Endothelial cell (in vitro differentiated cells): ENCODE results near the gene MGST2. TPM values are rescaled to one million over a fixed set of nuclear protein-coding genes. Genes with fewer than 3 reads are reported as not detected.
"Not testable (repeated sequence)": the region's sequence is repeated elsewhere in the genome, so short reads cannot be mapped to it uniquely, and the experiment has no call there.

ENCODE experiments used
- DNase-seq: peaks from one replicate; pipeline ENCODE4 v3.0.0; 2021; ENCODE audit warnings: low spot score
- H3K27ac Mint-ChIP-seq: one replicate; pipeline ENCODE4 v1.8.0; 2021; ENCODE audit warnings: mixed read lengths, inconsistent platforms; ENCODE audit not compliant: unreplicated experiment
- H3K27me3 Mint-ChIP-seq: one replicate; pipeline ENCODE4 v1.8.0; 2021; ENCODE audit warnings: mild to moderate bottlenecking, moderate library complexity, mixed read lengths, inconsistent platforms; ENCODE audit not compliant: unreplicated experiment
- H3K36me3 Mint-ChIP-seq: one replicate; pipeline ENCODE4 v1.8.0; 2021; ENCODE audit warnings: mild to moderate bottlenecking, low read depth, mixed read lengths, inconsistent platforms; ENCODE audit not compliant: unreplicated experiment
- H3K4me1 Mint-ChIP-seq: one replicate; pipeline ENCODE4 v1.8.0; 2021; ENCODE audit warnings: mild to moderate bottlenecking, mixed read lengths, inconsistent platforms; ENCODE audit not compliant: unreplicated experiment
- H3K4me3 Mint-ChIP-seq: one replicate; pipeline ENCODE4 v1.8.0; 2021; ENCODE audit warnings: mild to moderate bottlenecking, mixed read lengths, inconsistent platforms; ENCODE audit not compliant: unreplicated experiment
- H3K9me3 Mint-ChIP-seq: one replicate; pipeline ENCODE4 v1.8.0; 2021; ENCODE audit warnings: mixed read lengths, inconsistent platforms; ENCODE audit not compliant: unreplicated experiment
- total RNA-seq: library from RNA; stranded (reverse); fragmentation: NEBNext Ultra II Directional; extraction: Animal tissue kit (Norgen Biotek cat#: 25700); gene quantifications from one replicate; pipeline ENCODE4 v1.2.1, GENCODE V29; 2021; ENCODE audit not compliant: unreplicated experiment
- TF ChIP-seq, protein P1 (sequence below): fragments of 200-600 bp; sonication (generic); IDR thresholded peaks from one replicate; pipeline ENCODE4 v1.5.0; 2021; ENCODE audit warnings: antibody characterized with exemption; ENCODE audit not compliant: unreplicated experiment

The MGST2 gene
- total RNA-seq, 1 donor from 2014 or later: 98.3 TPM

GRCh38 chr4:139694522-139695107 is 29.0 kb downstream of the MGST2 start:
- TF ChIP-seq, protein P1, sequence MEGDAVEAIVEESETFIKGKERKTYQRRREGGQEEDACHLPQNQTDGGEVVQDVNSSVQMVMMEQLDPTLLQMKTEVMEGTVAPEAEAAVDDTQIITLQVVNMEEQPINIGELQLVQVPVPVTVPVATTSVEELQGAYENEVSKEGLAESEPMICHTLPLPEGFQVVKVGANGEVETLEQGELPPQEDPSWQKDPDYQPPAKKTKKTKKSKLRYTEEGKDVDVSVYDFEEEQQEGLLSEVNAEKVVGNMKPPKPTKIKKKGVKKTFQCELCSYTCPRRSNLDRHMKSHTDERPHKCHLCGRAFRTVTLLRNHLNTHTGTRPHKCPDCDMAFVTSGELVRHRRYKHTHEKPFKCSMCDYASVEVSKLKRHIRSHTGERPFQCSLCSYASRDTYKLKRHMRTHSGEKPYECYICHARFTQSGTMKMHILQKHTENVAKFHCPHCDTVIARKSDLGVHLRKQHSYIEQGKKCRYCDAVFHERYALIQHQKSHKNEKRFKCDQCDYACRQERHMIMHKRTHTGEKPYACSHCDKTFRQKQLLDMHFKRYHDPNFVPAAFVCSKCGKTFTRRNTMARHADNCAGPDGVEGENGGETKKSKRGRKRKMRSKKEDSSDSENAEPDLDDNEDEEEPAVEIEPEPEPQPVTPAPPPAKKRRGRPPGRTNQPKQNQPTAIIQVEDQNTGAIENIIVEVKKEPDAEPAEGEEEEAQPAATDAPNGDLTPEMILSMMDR: no peak
- Mint-ChIP-seq H3K36me3 (peaks cover 32% of the 10 kb centered on the region), H3K27ac (no peak overlapping the region), H3K9me3 (no peaks in the 10 kb centered on the region), H3K4me1 (peaks cover 19% of the 10 kb centered on the region), H3K4me3 (no peak overlapping the region), H3K27me3 (peaks cover 4% of the 10 kb centered on the region)
- no peak for DNase-seq

- no peaks in the 10 kb centered on the region for H3K9me3 Mint-ChIP-seq
- TF ChIP-seq, protein P1: no peak
- peaks cover 32% of the 10 kb centered on the region for H3K36me3 Mint-ChIP-seq
- no peak overlapping the region for H3K4me3 Mint-ChIP-seq
- DNase-seq: no peak
- no peak overlapping the region for H3K27ac Mint-ChIP-seq
- H3K27me3 Mint-ChIP-seq: peaks cover 4% of the 10 kb centered on the region
- H3K4me1 Mint-ChIP-seq: peaks cover 7% of the 10 kb centered on the region
Measured at GRCh38 chr4:139696491-139696890, 30.9 kb downstream of the MGST2 start.

DNA sequence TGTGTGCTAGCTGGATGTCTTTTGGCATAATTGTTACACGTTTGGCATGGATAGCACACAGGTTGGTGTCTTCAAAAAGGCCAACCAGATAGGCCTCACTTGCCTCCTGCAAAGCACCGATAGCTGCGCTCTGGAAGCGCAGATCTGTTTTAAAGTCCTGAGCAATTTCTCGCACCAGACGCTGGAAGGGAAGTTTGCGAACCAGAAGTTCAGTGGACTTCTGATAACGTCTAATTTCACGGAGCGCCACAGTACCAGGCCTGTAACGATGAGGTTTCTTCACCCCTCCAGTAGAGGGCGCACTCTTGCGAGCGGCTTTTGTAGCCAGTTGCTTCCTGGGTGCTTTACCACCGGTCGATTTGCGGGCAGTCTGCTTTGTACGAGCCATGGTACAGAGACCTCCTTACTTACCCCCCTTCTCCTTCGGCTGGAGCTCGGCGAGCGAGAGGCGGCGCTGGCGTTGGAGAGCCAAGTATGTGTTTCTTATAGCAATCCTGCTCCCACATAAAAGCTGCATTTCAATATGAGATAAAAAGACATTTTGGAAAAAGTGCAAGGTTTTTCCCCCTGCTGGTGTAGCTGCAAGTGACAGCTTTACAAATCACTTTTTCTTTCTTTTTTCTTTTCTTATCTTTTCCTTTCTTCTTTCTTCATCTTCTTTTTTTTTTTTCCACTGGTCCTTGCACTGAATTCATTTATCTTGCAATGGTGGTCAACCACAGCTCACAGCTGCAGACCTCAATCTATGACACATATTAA is 32.7 kb downstream of the MGST2 start:
- Mint-ChIP-seq H3K4me3 (peak overlapping the region; percentile 19), H3K36me3 (peaks cover 35% of the 10 kb centered on the region)
- TF ChIP-seq, protein P1: peak; percentile 60
- H3K4me1 Mint-ChIP-seq, H3K27me3 Mint-ChIP-seq, DNase-seq, H3K27ac Mint-ChIP-seq, H3K9me3 Mint-ChIP-seq: not testable (repeated sequence)

GRCh38 chr4:139700568-139700967 is 34.9 kb downstream of the MGST2 start:
- TF ChIP-seq, protein P1: no peak
- peaks cover 47% of the 10 kb centered on the region for H3K36me3 Mint-ChIP-seq
- DNase-seq: no peak
- H3K4me3 Mint-ChIP-seq: no peak overlapping the region
- H3K27me3 Mint-ChIP-seq: peaks cover 5% of the 10 kb centered on the region
- H3K9me3 Mint-ChIP-seq: no peaks in the 10 kb centered on the region
- no peaks in the 10 kb centered on the region for H3K4me1 Mint-ChIP-seq
- H3K27ac Mint-ChIP-seq: no peak overlapping the region

DNA sequence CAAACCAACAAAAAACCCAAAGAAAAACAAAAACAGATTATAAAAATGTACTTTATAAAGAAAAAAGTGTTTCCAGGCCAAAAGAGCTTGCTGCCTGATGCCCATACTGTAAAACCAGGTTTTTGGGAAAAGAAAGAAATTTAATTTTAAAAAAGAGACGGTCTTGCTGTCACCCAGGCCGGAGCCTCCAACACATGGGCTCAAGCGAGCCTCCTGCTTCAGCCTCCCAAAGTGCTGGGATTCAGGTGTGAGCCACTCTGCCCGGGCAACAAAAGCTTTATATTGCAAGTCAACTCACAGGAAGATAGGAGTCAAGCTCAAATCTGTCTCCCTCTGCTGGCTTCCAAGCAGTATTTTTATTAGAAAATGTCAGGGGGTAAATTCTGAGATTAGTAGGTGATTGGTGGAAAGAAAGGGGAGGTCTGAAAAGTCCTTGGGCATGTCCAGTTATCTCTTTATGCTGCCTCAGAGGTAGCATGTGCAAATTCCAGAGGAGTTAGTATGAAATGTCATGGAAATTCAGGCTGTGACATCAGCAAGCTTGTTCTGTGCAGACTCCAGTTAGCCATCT is 39.4 kb downstream of the MGST2 start:
- H3K4me1 Mint-ChIP-seq: no peaks in the 10 kb centered on the region
- H3K4me3 Mint-ChIP-seq: peak overlapping the region; percentile 23
- DNase-seq: no peak
- H3K27ac Mint-ChIP-seq: no peak overlapping the region
- H3K36me3 Mint-ChIP-seq: peaks cover 54% of the 10 kb centered on the region
- H3K27me3 Mint-ChIP-seq: peaks cover 8% of the 10 kb centered on the region
- TF ChIP-seq, protein P1: peak; percentile 58
- no peaks in the 10 kb centered on the region for H3K9me3 Mint-ChIP-seq
